ENCODE measurements around the gene IL6R. TPM values are rescaled to one million over a fixed set of nuclear protein-coding genes. Genes with fewer than 3 reads are reported as not detected.

Gene IL6R
- total RNA-seq, 2 donors from 2014 or later, result 38.2 to 41.2 TPM

DNA sequence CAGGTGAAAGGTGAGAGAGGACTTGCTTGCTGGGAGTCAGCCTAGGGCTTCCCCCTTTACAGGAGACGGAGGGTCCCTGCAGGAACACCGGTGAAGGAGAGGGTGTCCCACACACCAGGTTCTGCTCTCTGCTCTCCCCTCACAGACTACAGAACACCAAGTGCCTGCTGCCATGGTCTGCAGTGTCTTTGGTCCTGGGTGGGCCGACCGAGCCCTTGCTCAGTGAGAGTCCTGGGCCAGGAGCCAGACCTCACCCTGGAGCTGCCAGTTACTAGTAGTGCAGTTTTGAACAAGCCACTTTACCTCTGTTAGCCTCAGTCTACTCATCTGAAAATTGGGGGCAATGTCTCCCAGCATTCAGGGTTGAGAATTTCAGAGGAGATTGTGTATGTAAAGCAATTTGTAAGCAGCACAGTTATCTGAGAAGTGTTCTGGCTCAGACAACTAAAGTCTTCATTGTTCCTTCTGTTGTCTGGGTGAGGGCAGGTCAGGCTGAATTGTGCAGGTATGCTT lies 2.7 kb upstream of the IL6R start:
- H3K4me1 Mint-ChIP-seq, result peaks cover 40% of the 10 kb centered on the region
- peaks cover 22% of the 10 kb centered on the region for H3K36me3 Mint-ChIP-seq (ENCODE audit: low read depth)
- peak overlapping the region; percentile 67 for H3K27ac Mint-ChIP-seq
- no peaks in the 10 kb centered on the region for H3K27me3 Mint-ChIP-seq
- no peak for ATAC-seq (replicated peaks)
- H3K9me3 Mint-ChIP-seq, result no peaks in the 10 kb centered on the region
- peak overlapping the region; percentile 91 for H3K4me3 Mint-ChIP-seq

DNA sequence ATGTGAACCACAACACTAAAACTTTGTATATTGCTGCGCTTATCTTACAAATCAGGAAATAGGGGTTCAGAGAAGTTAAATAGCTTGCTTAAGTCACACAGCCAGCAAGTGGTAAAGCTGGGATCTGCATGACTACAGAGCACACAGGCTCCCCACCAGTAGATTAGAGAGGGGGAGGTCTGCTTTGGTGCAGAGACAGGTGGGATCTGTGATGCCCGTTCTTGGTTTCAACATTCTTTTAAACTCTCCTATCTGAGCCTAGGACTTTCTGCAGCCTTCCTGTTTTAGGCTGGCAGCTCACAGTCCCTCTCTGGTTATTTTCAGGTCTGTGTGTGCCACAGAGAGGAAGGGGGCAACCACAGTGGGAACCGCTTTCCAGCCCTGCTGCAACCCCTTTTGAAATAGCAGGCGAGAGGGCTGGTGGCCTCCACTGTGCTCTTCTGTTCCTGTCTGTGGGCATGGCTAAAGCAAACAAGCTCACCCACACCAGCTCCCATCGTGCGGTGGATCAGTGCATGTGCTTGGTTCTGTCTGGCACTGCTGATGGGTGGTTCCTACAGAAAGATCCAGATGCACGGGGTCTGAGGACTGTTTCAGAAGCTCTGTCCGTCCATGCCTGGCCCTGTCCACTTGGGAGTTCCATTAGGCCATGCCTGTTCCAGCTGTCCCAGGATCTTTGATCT lies 1.7 kb upstream of the IL6R start:
- no peaks in the 10 kb centered on the region for H3K27me3 Mint-ChIP-seq
- H3K4me1 Mint-ChIP-seq, result peaks cover 34% of the 10 kb centered on the region
- peaks cover 31% of the 10 kb centered on the region for H3K36me3 Mint-ChIP-seq (ENCODE audit: low read depth)
- H3K4me3 Mint-ChIP-seq, result peak overlapping the region; percentile 91
- ATAC-seq (replicated peaks), result no peak
- peak overlapping the region; percentile 62 for H3K27ac Mint-ChIP-seq
- no peaks in the 10 kb centered on the region for H3K9me3 Mint-ChIP-seq

DNA sequence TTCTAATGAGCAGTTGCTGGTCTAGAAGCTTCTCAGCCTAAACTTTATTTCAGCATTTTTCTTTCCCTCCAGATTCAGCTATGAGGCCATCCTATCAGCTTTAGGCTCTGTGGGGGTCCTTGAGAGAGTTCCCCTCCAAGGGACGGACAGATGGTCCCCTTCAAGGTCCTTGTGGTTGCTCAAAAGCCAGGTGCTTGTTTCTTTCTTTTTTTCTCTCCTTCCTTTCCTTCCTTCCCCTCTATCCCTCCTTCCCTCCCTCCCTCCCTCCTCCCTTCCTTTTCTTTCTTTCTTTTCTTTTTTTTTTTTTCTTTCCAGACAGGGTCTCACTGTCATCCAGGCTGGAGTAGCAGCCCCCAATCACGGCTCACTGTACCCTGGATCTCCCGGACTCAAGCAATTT lies 1.2 kb upstream of the IL6R start:
- Mint-ChIP-seq H3K27me3 (no peaks in the 10 kb centered on the region), H3K36me3 (ENCODE audit: low read depth) (peaks cover 32% of the 10 kb centered on the region), H3K4me3 (peak overlapping the region; percentile 91), H3K27ac (peak overlapping the region; percentile 68), H3K9me3 (no peaks in the 10 kb centered on the region), H3K4me1 (peaks cover 35% of the 10 kb centered on the region)
- no peak for ATAC-seq (replicated peaks)

DNA sequence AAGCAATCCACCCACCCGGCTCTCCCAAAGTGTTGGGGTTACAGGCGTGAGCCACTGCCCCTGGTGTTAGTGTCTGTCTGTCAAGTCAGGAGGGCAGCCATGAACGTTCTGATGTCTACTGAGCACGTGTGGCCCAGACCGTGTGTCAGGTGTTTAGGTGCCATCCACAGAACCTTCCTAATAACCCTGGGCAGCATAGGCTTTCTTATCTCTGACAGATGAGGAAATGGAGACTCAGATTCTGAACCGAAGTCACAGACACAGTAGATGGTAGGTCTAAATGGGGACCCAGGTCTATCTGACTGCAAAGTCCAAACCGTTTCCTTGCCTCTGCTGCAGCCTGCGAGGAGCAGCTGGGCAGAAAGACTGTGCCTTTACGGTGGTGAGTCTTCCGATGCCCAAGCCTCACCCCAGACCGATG lies 622 bp upstream of the IL6R start:
- no peak for ATAC-seq (replicated peaks)
- H3K27me3 Mint-ChIP-seq, result no peaks in the 10 kb centered on the region
- H3K9me3 Mint-ChIP-seq, result no peaks in the 10 kb centered on the region
- H3K4me1 Mint-ChIP-seq, result peaks cover 40% of the 10 kb centered on the region
- peak overlapping the region; percentile 91 for H3K4me3 Mint-ChIP-seq
- peak overlapping the region; percentile 68 for H3K27ac Mint-ChIP-seq
- peaks cover 37% of the 10 kb centered on the region for H3K36me3 Mint-ChIP-seq (ENCODE audit: low read depth)

DNA sequence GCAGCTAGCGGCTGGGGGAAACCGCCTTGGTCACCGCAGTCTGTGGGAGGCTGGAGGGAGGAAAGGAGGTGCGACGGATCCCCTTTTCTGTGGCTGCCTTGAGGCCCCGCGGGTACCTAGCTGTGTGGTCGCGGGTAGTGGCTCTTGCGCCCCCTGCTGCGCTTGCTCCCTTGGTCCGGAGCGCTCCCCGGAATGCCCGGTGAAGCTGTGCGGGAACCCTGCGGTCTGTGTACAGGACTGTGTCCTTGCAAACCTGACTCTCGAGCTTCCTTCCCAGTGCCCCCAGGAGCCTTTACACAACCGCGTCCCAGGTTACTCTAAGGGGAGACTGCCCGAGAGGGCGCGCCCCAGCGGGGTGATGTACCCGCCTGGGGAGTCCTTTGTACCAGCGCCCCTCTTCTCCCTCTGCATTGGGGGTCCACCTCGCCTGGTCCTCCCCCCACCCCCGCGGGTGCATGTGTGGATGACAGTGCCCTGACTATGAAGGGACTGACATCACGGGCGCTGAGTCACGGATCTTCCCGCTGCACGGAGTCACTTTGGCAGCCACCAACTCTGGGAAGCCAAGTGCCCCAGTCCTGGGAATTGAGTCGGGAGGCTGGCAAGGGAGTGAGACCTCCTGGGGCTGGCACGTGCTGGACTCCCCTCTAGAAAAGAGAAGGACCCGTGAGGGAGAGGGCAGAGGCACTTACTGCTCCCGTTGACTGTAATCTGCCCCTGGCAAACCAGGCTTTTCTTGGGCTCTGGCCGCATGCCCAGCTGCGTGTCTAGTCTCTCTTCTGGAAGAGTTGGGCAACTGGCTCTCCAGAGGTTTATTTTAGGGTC lies 816 bp downstream of the IL6R start:
- H3K4me3 Mint-ChIP-seq, result peak overlapping the region; percentile 91
- H3K36me3 Mint-ChIP-seq (ENCODE audit: low read depth), result peaks cover 47% of the 10 kb centered on the region
- H3K9me3 Mint-ChIP-seq, result no peaks in the 10 kb centered on the region
- no peaks in the 10 kb centered on the region for H3K27me3 Mint-ChIP-seq
- peaks cover 47% of the 10 kb centered on the region for H3K4me1 Mint-ChIP-seq
- H3K27ac Mint-ChIP-seq, result peak overlapping the region; percentile 87
- peak; percentile 44 for ATAC-seq (replicated peaks)

DNA sequence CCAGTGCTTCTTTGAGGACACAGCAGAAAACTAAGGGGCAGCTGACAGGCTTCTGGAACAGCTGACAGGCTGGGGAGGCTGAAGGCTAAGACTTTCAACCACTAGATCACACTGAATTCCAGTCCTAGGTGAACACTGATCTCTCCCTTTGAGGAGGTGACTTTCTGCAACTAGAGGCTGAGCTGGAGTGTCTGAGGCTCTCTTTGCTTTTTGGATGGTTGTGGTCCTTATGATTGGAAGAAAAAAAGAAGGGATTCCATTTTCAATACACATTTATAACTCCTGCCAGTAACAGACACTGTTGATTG lies 1.4 kb downstream of the IL6R start:
- H3K4me1 Mint-ChIP-seq, result peaks cover 52% of the 10 kb centered on the region
- H3K4me3 Mint-ChIP-seq, result peak overlapping the region; percentile 91
- no peak for ATAC-seq (replicated peaks)
- H3K27ac Mint-ChIP-seq, result peak overlapping the region; percentile 87
- H3K9me3 Mint-ChIP-seq, result no peaks in the 10 kb centered on the region
- peaks cover 53% of the 10 kb centered on the region for H3K36me3 Mint-ChIP-seq (ENCODE audit: low read depth)
- H3K27me3 Mint-ChIP-seq, result no peaks in the 10 kb centered on the region

DNA sequence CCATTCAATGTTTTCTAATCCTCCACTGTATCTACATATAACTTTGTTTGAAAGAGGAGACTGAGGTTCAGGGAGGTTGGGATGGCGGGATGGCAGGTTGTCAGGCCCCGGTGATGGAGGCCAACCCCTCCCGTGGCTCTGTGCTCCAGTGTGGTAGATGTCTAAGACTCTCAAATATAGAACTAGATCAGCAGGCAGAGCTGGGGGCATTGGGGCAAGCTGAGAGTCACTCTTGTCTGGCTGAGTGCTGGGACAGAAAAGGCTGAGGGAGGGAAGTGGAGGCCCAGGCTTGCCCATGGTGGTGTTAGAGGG lies 1.7 kb downstream of the IL6R start:
- Mint-ChIP-seq H3K4me1 (peaks cover 52% of the 10 kb centered on the region), H3K36me3 (ENCODE audit: low read depth) (peaks cover 56% of the 10 kb centered on the region), H3K9me3 (no peaks in the 10 kb centered on the region), H3K4me3 (peak overlapping the region; percentile 91), H3K27me3 (no peaks in the 10 kb centered on the region), H3K27ac (peak overlapping the region; percentile 87)
- ATAC-seq (replicated peaks), result peak; percentile 9

DNA sequence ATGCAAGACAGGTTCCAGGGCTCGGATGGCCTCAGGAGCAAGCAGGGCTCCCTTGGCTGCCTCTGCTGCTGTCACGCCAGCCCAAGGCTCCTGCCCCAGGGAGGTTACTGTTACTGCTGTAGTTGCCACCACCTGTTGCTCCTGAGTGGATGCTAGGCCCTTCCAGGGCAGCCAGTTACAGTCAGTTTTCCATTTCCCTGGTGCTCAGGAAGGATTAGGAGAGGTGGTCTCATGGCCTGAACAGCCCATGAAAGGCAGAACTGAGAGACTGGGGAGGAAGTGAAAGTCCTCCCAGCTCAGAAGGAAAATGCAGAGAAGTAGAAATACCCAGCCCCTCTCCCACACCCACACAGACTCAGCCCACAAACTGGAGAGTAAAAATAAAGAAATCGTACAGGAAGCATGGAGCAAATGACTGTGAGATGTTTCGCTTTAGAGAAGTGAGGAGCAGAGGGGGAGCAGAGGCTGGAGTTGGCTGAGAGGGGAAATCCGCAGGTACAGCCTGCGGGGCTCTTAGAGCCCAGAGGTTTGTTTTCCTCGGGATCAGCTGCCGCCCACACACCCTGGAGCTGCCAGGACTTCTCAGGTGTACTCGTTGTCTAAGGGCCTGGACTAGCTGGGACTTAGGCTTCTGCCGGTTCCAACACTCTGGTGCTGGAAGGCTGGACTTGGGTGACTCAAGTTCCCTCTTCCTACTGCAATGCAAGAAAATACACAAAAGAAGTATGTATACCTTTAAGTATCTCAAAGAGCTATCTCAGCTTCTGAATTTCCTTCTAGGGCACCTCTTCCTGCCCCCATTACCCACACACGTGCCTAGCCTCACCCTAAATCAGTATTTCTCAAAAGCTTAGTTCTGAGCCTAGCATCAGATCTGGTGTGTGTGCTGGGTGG lies 2.3 kb downstream of the IL6R start:
- no peaks in the 10 kb centered on the region for H3K27me3 Mint-ChIP-seq
- ATAC-seq (replicated peaks), result peak; percentile 47
- peak overlapping the region; percentile 91 for H3K4me3 Mint-ChIP-seq
- H3K9me3 Mint-ChIP-seq, result no peaks in the 10 kb centered on the region
- H3K4me1 Mint-ChIP-seq, result peaks cover 52% of the 10 kb centered on the region
- peaks cover 56% of the 10 kb centered on the region for H3K36me3 Mint-ChIP-seq (ENCODE audit: low read depth)
- H3K27ac Mint-ChIP-seq, result peak overlapping the region; percentile 87

DNA sequence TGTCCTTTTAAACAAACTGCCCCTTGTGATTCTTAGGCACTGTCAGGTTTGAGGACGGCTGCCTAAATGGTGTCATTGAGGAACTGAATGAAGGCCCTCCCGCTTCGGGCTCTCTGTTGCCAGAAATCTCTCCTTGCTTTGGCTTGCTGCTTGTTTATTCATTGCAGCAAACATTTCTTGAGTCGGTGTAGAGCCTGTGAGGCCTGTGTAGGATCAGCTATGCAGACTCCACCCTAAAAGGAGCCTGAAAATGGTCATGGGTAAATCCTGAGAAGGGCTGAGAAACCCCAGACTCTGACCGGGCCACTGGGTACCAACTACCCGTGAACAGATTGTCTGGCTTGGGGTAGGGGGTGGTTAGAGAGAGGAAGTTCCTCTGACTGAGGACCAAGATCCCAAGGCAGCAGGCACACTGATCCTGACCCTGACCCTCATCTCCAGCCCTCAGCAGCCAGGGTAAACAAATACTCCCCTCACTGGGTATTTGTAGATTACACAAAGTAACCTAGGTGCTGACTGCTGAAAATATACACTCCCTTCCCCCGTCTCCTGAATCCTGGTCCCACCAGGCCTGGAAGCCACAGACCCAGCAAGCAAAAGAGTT lies 3.1 kb downstream of the IL6R start:
- peak overlapping the region; percentile 87 for H3K27ac Mint-ChIP-seq
- no peak for ATAC-seq (replicated peaks)
- peak overlapping the region; percentile 91 for H3K4me3 Mint-ChIP-seq
- peaks cover 59% of the 10 kb centered on the region for H3K36me3 Mint-ChIP-seq (ENCODE audit: low read depth)
- H3K27me3 Mint-ChIP-seq, result no peaks in the 10 kb centered on the region
- peaks cover 48% of the 10 kb centered on the region for H3K4me1 Mint-ChIP-seq
- no peaks in the 10 kb centered on the region for H3K9me3 Mint-ChIP-seq

DNA sequence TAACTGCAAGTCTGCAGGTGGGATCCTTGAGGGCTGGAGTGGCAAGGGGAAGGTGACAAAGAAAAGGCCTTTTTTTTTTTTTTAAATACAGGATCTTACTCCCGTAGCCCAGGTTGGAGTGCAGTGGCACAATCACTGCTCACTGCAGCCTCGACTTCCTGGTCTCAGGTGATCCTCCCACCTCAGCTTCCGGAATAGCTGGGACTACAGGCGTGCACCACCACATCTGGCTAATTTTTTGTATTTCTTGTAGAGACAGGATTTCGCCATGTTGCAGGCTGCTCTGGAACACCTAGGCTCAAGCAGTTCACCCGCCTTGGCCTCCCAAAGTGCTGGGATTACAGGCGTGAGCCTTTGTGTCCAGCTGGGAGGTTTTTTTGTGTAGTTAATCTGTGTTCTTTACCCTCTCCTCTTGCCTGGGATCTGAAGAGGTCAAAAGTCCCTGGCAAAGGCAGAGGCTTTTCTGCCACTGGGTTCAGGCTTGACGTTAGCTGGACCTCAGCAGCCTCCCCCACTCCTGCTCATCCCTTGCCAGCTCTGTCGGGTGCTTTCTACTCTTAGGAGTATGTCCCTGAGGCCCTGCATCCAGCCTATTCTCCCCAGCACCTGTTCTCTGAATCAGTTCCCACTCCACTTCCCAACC lies 5.2 kb downstream of the IL6R start:
- no peak for ATAC-seq (replicated peaks)
- H3K4me3 Mint-ChIP-seq, result peak overlapping the region; percentile 91
- H3K9me3 Mint-ChIP-seq, result no peaks in the 10 kb centered on the region
- peak overlapping the region; percentile 87 for H3K27ac Mint-ChIP-seq
- peaks cover 75% of the 10 kb centered on the region for H3K36me3 Mint-ChIP-seq (ENCODE audit: low read depth)
- H3K27me3 Mint-ChIP-seq, result no peaks in the 10 kb centered on the region
- peaks cover 47% of the 10 kb centered on the region for H3K4me1 Mint-ChIP-seq

DNA sequence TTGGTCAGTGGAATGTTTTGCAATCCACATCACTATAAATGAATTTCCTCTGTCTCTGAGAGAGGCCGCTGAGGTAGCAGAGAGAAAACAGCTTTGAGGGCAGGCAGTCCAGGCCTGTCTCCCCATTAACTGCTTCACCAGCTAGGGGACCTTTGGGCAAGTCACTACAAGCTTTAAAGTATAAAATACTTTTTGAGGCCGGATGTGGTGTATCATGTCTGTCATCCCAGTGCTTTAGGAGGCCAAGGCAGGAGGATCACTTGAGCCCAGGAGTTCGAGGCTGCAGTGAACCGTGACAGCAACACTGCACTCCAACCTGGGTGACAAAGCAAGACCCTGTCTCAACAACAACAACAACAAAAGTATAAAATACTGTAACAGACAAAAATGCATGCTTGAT lies 6.4 kb downstream of the IL6R start:
- Mint-ChIP-seq H3K4me1 (peaks cover 53% of the 10 kb centered on the region), H3K27ac (peak overlapping the region; percentile 87), H3K4me3 (peak overlapping the region; percentile 91), H3K27me3 (no peaks in the 10 kb centered on the region), H3K9me3 (no peaks in the 10 kb centered on the region), H3K36me3 (ENCODE audit: low read depth) (peaks cover 72% of the 10 kb centered on the region)
- no peak for ATAC-seq (replicated peaks)

DNA sequence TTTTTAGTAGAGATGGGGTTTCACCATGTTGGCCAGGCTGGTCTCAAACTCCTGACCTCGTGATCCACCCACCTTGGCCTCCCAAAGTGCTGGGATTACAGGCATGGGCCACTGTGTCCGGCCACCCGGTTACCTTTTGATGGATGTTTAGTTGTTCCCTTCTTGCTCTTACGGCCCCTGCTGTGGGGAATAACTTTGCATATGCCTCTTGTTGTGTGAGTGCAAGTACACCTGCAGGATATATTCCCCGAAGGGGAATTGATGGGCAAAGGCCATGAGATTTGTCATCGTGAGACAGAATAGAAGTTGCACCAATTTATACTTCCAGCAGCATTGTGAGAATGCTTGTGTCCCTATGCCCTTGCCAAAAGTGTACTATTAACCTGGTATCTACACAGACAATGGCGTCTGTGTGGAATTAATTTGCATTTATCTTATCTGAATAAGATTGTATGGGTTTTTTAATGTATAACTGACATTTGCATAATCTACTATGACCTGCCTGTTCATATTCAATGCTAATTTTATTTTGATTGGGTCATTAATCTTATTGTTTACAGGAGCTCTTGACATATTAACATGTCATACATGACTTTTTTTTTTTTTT lies 8.1 kb downstream of the IL6R start:
- H3K9me3 Mint-ChIP-seq, result no peaks in the 10 kb centered on the region
- H3K4me3 Mint-ChIP-seq, result peak overlapping the region; percentile 91
- ATAC-seq (replicated peaks), result no peak
- peak overlapping the region; percentile 34 for H3K27ac Mint-ChIP-seq
- H3K36me3 Mint-ChIP-seq (ENCODE audit: low read depth), result peaks cover 59% of the 10 kb centered on the region
- H3K27me3 Mint-ChIP-seq, result no peaks in the 10 kb centered on the region
- H3K4me1 Mint-ChIP-seq, result peaks cover 53% of the 10 kb centered on the region

DNA sequence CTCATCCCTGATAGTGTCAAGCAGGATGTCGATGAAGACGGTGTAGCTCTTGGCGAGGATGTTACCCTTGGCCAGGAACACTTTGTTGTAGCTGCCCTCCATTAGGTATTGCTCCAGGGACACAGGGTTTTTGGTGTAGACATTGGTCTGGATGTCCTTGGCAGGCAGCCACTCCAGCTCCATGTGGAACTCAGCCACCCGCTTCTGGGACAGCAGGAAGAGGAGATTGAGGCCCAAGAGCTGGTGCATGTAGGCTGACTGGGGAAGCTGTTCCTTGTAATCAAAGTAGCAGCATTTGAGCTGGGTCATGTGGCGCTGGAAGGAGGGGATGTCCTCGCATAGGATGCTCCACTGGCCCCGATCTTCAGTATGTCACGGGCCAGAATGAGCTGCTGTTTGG lies 9.5 kb downstream of the IL6R start:
- H3K9me3 Mint-ChIP-seq, result no peaks in the 10 kb centered on the region
- H3K4me1 Mint-ChIP-seq, result peaks cover 60% of the 10 kb centered on the region
- ATAC-seq (replicated peaks), result no peak

More for the DNA sequence above, 9.5 kb downstream of the IL6R start:
- H3K27ac Mint-ChIP-seq, result peak overlapping the region; percentile 11
- H3K36me3 Mint-ChIP-seq (ENCODE audit: low read depth), result peaks cover 56% of the 10 kb centered on the region
- peak overlapping the region; percentile 91 for H3K4me3 Mint-ChIP-seq
- H3K27me3 Mint-ChIP-seq, result no peaks in the 10 kb centered on the region
